Keratinocyte (primary cell): ENCODE measurements around the gene GABRB1.

Experiments used
- CTCF ChIP-seq, 3 experiments: IDR thresholded peaks in 1 of 3; conservative IDR thresholded peaks in 1 of 3; optimal IDR thresholded peaks in 1 of 3; 2 replicates in 2 of 3; 3 replicates in 1 of 3; pipeline versions ENCODE3 to v1.5.1; 2011; ENCODE audit warnings: low read length in 3 of 3, mild to moderate bottlenecking in 3 of 3, moderate library complexity in 2 of 3, control low read depth in 1 of 3, inconsistent platforms in 1 of 3; ENCODE audit not compliant: insufficient read depth in 2 of 3; ENCODE audit errors: extremely low read depth in 1 of 3
- EZH2 ChIP-seq: IDR thresholded peaks from one replicate; pipeline ENCODE4 v1.6.1; 2012; ENCODE audit warnings: inconsistent platforms, mild to moderate bottlenecking, low read length, moderate library complexity

GRCh38 chr4:47109379-47109778 lies 78.0 kb downstream of the GABRB1 start:
- TF ChIP-seq CTCF (optimal IDR thresholded peaks at IDR 0.05 in 1 of 3, IDR thresholded peaks at IDR 0.05 in 1 of 3, conservative IDR thresholded peaks at IDR 0.05 in 1 of 3; ENCODE audit: extremely low read depth in 1 of 3, insufficient read depth in 2 of 3, low read length in 3 of 3) = no peak
- no peak for TF ChIP-seq EZH2
